Stimulated activated naive CD4-positive, alpha-beta T cell treated with Interleukin-2 at 50 U/mL for 16 hours (primary cell): ENCODE results near the gene CASK.
A peak's percentile ranks its signal among the peaks of the same experiment; 100 is the strongest.
"Not testable (repeated sequence)": the region's sequence is repeated elsewhere in the genome, so short reads cannot be mapped to it uniquely, and the experiment has no call there.

Experiments used
- DNase-seq: peaks from one replicate; lab custom pipeline; 2025; lab: John Stamatoyannopoulos, UW

Gene CASK

DNA sequence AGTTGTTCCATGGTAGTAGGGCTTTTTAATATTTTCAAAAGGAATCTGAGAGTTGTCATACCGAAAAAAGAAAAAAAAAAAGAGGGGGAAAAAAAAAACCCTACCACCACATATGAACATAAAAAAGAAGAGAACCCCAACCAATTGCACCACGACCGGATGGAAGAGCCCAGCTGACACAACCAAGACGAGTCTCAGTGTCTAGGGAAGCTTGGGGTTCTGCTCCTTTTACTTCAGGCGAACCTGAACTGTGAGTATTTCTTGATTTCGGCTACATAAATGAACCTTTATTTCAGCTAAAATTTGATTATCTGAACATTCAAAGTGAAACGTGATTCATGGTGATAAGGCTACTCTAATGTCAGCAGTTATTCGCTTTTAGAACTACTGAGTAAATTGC, 234.5 kb downstream of the CASK start, which contains the start of gene GPR34:
Gene GPR34 (plus strand): TSS at position 139 of the 400 bp plus-strand sequence. CDS start 6,661 bp downstream, outside the sequence.
- peak; percentile 2 for DNase-seq

DNA sequence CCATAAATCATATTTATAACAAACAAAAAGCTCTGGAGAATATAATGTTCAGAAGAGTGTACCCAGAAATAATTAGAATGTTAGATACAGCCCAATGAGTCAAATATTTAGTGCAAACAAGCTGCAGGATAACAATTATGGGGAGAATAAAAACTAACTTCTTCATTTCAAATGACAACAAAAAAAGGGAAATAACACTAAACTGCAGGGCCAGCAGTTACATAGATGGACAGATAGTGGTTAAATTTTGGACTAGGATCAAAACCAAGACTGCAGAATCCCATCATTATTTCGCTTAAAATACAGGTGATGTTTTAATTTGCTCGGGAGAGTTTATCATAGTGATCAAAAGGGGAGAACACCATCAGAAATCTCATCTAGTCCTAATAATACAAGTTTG, 235.2 kb downstream of the CASK start:
- no peak for DNase-seq

DNA sequence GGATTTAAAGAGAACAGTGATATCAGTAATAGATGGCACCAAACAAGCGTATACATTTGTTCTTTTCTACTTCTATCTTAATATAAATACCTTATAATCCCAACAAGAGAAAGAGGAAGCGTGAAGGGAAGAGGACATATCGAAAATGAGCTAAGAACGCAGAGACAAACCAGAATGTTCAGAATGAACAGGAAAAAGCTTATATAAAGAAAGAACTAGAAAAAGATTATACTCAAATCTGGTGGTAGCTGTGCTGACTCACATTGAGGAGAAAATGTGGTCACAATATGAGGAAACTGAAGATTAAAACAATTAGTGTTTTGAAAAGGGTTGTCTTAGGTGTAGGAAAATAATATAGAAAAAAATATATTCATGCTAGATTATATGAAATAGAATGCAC, 236.6 kb downstream of the CASK start:
- DNase-seq = no peak

GRCh38 chrX:41684940-41685339, 238.4 kb downstream of the CASK start:
- no peak for DNase-seq

DNA sequence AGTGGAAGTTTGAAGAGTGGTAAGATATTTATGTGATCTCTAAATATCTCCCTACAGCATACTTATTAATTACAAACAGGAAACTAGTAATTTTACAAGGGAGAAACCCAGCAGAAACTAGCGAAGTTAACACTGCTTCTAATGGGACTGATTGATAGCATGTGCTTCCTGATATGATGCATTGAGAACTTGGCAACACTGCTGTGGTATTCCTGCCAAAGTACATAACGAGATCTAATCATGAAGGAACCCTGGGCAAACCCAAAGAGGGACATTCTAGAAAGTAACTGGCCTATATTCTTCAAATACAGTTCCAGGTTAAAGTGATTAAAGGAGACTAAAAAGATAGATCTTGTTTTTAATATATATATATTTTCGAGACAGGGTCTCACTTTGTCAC, 239.2 kb downstream of the CASK start:
- DNase-seq = no peak

DNA sequence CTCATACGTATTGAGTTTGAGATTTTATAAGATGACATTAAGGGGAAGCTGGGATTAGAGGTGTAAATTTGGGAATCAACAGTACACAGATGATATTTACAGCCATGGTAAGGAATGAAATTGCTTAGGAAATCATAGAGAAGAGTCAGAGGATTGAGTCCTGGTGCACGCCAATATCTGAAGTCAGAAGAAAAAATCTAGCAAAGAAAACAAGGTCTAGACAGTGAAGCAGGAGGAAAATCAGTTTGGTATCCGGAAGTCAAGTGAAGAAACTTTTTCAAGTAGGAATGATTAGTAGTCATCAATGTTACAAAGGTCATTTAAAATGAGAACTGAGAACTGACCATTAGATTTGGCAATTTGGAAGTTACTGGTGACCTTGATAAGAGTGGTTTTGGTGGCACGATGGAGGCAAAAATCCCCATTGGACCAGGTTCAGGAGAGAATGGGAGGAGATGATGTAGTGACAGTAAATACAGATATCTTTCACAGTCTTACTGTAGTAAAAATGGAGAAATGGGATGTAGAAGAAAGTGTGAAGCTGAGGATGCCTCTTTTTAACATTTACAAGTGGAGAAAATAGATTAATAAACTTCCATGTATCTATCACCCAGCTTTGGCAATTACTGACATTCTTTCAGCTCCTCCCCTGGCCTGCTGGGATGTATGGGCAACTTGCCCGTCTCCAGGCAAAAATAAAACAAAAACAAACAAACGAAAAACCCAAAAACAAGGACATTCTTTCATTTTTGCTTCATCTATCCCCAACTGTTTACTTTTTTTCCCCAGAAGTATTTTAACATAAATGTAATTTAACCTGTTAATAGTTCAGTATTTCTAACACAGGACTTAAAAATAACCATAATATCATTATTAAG, 245.9 kb downstream of the CASK start:
- DNase-seq = no peak

GRCh38 chrX:41676361-41676760, 247.0 kb downstream of the CASK start:
- not testable (repeated sequence) for DNase-seq

DNA sequence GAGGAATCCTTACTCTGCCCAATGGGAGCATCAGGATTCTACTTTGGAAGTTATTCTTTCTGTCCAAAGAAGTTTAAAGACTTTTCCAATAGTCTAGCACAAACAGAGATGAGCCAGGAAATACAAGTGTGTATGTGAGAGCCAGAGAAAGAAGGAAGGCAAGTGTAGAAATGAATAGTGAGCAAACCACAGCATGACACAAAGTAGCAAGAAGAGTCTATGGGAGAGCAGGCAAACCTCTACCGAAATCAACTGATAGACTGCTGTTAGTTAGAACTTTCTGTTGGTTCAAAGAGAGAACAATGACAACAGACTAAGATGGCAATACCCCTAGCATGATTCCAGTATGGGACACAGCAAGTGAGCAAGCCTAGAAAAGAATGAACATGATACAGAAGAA, 250.7 kb downstream of the CASK start:
- no peak for DNase-seq

DNA sequence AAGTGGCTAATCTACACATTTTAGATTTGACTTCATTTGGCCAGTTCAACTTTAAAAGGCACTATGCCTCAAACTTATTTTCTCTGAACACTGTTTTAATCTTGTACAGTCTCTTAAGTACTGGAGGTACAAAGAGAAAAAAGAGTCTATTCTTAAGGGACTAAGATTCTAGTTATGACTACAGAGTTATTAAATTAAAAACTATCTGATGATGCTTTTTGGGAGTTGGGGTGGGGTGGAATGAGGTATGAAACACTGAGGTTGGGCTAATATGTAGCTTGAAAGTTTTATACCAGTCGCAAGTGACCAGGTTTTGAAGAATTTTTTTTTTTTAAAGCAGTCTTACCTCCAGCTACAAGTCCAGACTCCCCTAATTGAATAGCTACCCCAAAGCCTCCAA, 252.3 kb downstream of the CASK start:
- no peak for DNase-seq

- no peak for DNase-seq
Observed at GRCh38 chrX:41670112-41670511, 253.2 kb downstream of the CASK start.

DNA sequence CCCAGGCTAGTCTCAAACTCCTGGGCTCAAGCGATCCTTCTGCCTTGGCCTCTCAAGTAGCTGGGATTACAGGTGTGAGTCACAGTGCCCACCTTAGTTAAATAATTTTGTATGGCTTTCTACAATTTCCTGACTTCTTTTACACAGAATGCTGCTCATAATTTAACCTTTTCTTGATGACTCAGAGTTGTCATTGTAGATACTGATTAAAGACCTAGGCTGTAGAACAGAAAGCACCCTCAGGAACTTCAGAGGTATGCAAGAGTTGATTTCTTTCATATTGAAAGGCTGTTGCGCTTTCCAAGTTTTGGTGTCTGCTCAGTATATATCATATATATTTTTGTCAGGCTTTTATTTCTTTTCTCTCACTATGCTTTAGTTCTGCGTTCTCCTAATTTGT, 255.7 kb downstream of the CASK start:
- DNase-seq = no peak

- DNase-seq = no peak
Observed at GRCh38 chrX:41666251-41666650, 257.1 kb downstream of the CASK start.

GRCh38 chrX:41665686-41666085, 257.7 kb downstream of the CASK start:
- no peak for DNase-seq

DNA sequence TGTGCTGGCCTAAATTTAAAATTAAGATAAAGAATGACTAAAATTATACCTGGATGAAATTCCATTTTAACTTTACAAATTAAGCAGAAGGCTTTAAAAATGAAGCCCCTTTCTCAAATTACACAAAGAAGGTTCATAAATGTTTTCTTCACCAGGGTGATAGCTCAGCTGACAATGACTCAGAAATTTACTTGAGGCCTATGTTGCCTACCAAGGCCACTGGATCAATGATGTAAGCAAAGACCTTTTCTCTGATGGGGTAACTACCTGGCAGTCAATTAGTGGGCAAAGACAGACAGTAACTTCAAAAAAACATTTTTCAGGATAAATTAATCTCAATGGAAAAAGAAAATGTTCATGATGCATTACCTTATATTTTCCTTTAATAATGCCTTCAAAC, 258.4 kb downstream of the CASK start:
- DNase-seq = no peak

DNA sequence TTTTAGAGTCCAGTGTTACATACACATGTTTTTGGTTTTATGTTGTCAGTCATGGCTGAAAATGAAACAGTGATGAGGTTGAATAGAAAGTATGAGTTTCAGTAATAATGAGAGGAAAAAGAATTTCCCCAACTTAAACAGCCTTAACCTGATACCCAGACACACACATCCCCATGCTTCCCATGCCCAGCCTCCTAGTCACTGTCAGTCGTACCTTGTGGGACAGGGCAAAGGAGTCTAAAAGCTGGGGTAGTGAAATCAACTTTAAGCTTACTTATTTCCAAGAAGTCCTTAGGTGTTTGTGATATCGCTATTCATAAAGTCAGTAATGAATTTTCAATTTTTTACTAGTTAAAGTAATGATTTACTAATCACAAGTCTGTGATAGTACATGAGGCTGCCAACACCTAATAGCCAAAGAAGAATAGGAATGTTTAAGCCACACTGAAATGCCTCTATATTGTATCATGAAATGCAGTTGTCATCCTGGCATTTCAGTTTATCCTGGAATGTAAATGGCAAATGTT, 258.9 kb downstream of the CASK start:
- no peak for DNase-seq

- DNase-seq = no peak
Observed at GRCh38 chrX:41661366-41662095, 261.8 kb downstream of the CASK start.

GRCh38 chrX:41655631-41656030, 267.7 kb downstream of the CASK start:
- DNase-seq = no peak

DNA sequence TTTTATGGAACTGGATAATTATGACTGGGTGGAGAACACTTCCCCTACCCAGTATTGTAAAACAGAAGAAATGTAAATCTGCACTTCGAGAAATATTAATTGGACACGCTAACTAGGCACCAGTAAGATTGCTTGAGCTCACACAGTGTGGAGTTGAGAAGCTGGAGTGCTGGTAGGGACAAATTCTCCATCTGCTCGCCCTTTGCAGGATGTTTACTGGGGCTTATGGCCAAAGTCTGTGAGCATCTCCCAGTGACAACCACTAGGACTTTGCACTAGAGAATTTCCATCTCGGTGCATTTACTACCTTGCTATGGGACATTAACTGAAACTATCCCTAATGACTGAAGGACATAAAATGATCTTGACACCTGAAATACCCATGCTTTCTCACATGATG, 268.3 kb downstream of the CASK start:
- no peak for DNase-seq

- no peak for DNase-seq
Observed at GRCh38 chrX:41653125-41653524, 270.2 kb downstream of the CASK start.

DNA sequence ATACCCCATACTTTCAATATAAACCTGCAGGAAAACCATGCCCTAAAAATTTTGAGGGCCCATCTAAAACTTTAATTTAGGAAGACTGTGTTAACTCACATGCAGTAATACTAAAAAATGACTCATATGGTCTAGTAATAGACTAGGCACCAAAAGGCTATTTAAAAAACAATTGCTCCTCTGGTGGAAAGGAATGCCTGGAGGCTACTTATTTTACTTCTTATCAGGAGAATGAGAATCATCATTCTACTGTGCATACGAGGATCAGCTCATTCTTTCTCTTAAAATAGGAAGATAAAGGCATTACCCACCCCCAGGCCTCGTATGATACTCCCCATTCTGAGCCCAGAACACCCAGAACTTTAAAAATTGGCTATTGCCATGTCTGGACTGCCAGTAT, 277.2 kb downstream of the CASK start:
- DNase-seq = not testable (repeated sequence)

- no peak for DNase-seq
Observed at GRCh38 chrX:41634284-41634683, 289.1 kb downstream of the CASK start.

DNA sequence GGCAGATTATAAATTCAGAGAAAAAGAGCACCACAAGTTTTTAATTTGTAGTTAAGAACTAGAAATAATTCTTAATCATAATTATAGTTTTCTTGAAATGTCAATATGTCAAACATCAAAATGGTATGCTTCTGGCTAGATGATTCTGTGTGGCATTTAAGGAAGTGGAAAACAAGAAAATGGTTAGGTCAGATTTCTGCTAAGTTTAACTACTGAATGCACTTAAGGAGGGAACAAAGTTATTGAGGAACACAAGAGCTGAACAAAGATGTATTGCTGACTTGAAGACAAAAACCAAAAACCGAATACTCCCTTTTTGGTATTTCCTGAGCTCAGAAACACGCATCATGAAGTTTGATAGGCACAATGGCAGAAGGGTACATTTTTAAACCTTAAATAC, 293.3 kb downstream of the CASK start:
- no peak for DNase-seq

- no peak for DNase-seq
Observed at GRCh38 chrX:41629539-41629938, 293.8 kb downstream of the CASK start.
